K562 (cell line): ENCODE data around the gene GUCY1A1. TPM values are rescaled to one million over a fixed set of nuclear protein-coding genes. Genes with fewer than 3 reads are reported as not detected.

ENCODE experiments used
- ATAC-seq: fragments of 200-7000 bp; cut with Tn5 transposase; 3 replicates; pipeline ENCODE4 v1.9.1; 2020; ENCODE audit warnings: moderate library complexity
- BruUV-seq: library from RNA; stranded (reverse); fragments of 400-500 nt; replicated peaks from 2 replicates; lab custom pipeline; 2021; lab: Mats Ljungman, UMichigan
- CTCF ChIA-PET: fragments of 300-600 bp; formaldehyde crosslinking; extraction: SDS; loops from one replicate; lab custom pipeline; 2021; ENCODE audit warnings: low intra/inter-chr PET ratio; lab: Yijun Ruan, JAX
- POLR2A ChIA-PET: fragments of 300-600, 350-650 bp; sonication (Branson Sonifier 250); formaldehyde crosslinking; extraction: SDS; loops from one replicate; lab custom pipeline; 2021; ENCODE audit warnings: antibody characterized with exemption, inconsistent platforms; lab: Yijun Ruan, JAX
- DNase-seq, 4 experiments: peaks; one replicate each; pipeline versions ENCODE4 v3.0.0 to v3.0.0-alpha.2; 2011 to 2018; ENCODE audit warnings: low spot score in 3 of 4, mixed read lengths in 3 of 4; ENCODE audit errors: extremely low read depth in 1 of 4
- FAIRE-seq: peaks from 2 replicates; lab custom pipeline; 2011; peaks lifted over from hg19 to GRCh38; lab: Jason Lieb, UNC
- H2AFZ ChIP-seq: 2 replicates; pipeline ENCODE4 v1.6.0; 2011; ENCODE audit warnings: low read depth, low read length, control low read depth, inconsistent platforms
- H3K27ac ChIP-seq: fragments of 200-600 bp; 3 replicates; pipeline ENCODE4 v1.8.0; 2011; ENCODE audit warnings: low read depth, mild to moderate bottlenecking, control low read depth, inconsistent platforms, low read length, moderate library complexity, mixed read lengths; ENCODE audit errors: extremely low read depth
- H3K27me3 ChIP-seq, 2 experiments: fragments of 300-600 bp in 1 of 2; 2 replicates in 1 of 2; 3 replicates in 1 of 2; pipeline versions ENCODE4 v1.6.0 to v1.8.0; 2011; ENCODE audit warnings: inconsistent platforms in 2 of 2, low read length in 2 of 2, mild to moderate bottlenecking in 1 of 2, mixed read lengths in 1 of 2, moderate library complexity in 1 of 2; ENCODE audit not compliant: control insufficient read depth in 2 of 2, insufficient read depth in 2 of 2
- H3K36me3 ChIP-seq: fragments of 300-600 bp; 3 replicates; pipeline ENCODE4 v1.8.0; 2011; ENCODE audit warnings: mild to moderate bottlenecking, low read length, inconsistent platforms; ENCODE audit not compliant: control insufficient read depth, insufficient read depth
- H3K4me1 ChIP-seq, 2 experiments: fragments of 200-600 bp in 1 of 2; replicated peaks in 1 of 2; 2 replicates in 1 of 2; 3 replicates in 1 of 2; pipeline versions ENCODE4 v1.5.1 to v1.8.0; 2011; ENCODE audit warnings: inconsistent platforms in 2 of 2, low read length in 2 of 2, mild to moderate bottlenecking in 1 of 2, mixed read lengths in 1 of 2, moderate library complexity in 1 of 2; ENCODE audit not compliant: control insufficient read depth in 2 of 2, insufficient read depth in 2 of 2
- H3K4me2 ChIP-seq: 2 replicates; pipeline ENCODE4 v1.6.1; 2011; ENCODE audit warnings: low read length, control low read depth, inconsistent platforms, mixed read lengths; ENCODE audit not compliant: insufficient read depth
- H3K4me3 ChIP-seq: fragments of 200-600 bp; sonication (generic), shearing (Covaris generic); 2 replicates; pipeline ENCODE4 v1.5.1; 2016; ENCODE audit warnings: control low read depth, inconsistent platforms
- H3K79me2 ChIP-seq: fragments of 200-600 bp; 3 replicates; pipeline ENCODE4 v1.8.0; 2011; ENCODE audit warnings: low read length, inconsistent platforms; ENCODE audit not compliant: control insufficient read depth, insufficient read depth
- H3K9ac ChIP-seq, 2 experiments: 2 replicates each; pipeline versions ENCODE4 v1.6.0 to v1.6.1; 2011; ENCODE audit warnings: low read depth in 2 of 2, low read length in 2 of 2, control low read depth in 1 of 2, inconsistent platforms in 1 of 2, mild to moderate bottlenecking in 1 of 2, mixed read lengths in 1 of 2; ENCODE audit not compliant: insufficient read depth in 1 of 2
- H3K9me1 ChIP-seq: one replicate; pipeline ENCODE4 v1.6.0; 2011; ENCODE audit warnings: inconsistent platforms, mild to moderate bottlenecking, low read length, moderate library complexity; ENCODE audit not compliant: control insufficient read depth, insufficient read depth
- H3K9me3 ChIP-seq: replicated peaks from 2 replicates; pipeline ENCODE4 v1.5.1; 2011; ENCODE audit warnings: low read depth, low read length, inconsistent platforms; ENCODE audit not compliant: control insufficient read depth, insufficient read depth
- H4K20me1 ChIP-seq: replicated peaks from 2 replicates; pipeline ENCODE4 v1.6.1; 2011; ENCODE audit warnings: low read length, inconsistent platforms, mixed read lengths; ENCODE audit not compliant: control insufficient read depth, insufficient read depth
- CBFA2T2 ChIP-seq: fragments of 450-650 bp; conservative IDR thresholded peaks from 2 replicates; pipeline ENCODE4 v1.6.1; 2017; ENCODE audit warnings: mild to moderate bottlenecking
- CTBP1 ChIP-seq: fragments of 450-650 bp; IDR thresholded peaks from 2 replicates; pipeline ENCODE4 v1.6.1; 2016; ENCODE audit warnings: borderline replicate concordance
- ESRRA ChIP-seq: fragments of 450-650 bp; IDR thresholded peaks from 2 replicates; pipeline ENCODE4 v1.6.1; 2014; ENCODE audit warnings: low read depth, mild to moderate bottlenecking, moderate library complexity, borderline replicate concordance
- GABPB1 ChIP-seq: sonication (generic); formaldehyde crosslinking; IDR thresholded peaks from 2 replicates; pipeline ENCODE4 v1.8.0; 2022; ENCODE audit warnings: mild to moderate bottlenecking, missing genetic modification reagents
- L3MBTL2 ChIP-seq: fragments of 450-650 bp; IDR thresholded peaks from 2 replicates; pipeline ENCODE4 v1.6.1; 2016; ENCODE audit warnings: mild to moderate bottlenecking, moderate library complexity
- MCM3 ChIP-seq: fragments of 450-650 bp; IDR thresholded peaks from 2 replicates; pipeline ENCODE4 v1.6.1; 2016
- NFE2L1 ChIP-seq: fragments of 450-650 bp; IDR thresholded peaks from 2 replicates; pipeline ENCODE4 v1.6.1; 2016; ENCODE audit warnings: missing genetic modification characterization, low read depth, mild to moderate bottlenecking, missing compliant biosample characterization, moderate library complexity, borderline replicate concordance
- TEAD2 ChIP-seq: fragments of 450-650 bp; IDR thresholded peaks from 2 replicates; pipeline ENCODE4 v1.6.1; 2016; ENCODE audit warnings: missing genetic modification characterization, control low read depth, missing compliant biosample characterization
- ZNF76 ChIP-seq: fragments of 250-450 bp; sonication (Bioruptor Pico); IDR thresholded peaks from 2 replicates; pipeline ENCODE4 v1.4.0; 2020; ENCODE audit warnings: mild to moderate bottlenecking, moderate library complexity, borderline replicate concordance
- WGBS: fragments of 100-300 bp; shearing (Covaris generic); methylation state at CpG from one replicate; pipeline ENCODE4 v1.1.6; 2016; ENCODE audit warnings: low coverage, mixed read lengths; ENCODE audit not compliant: insufficient coverage; ENCODE audit errors: missing lambda C conversion rate; 5-methylcytosine and 5-hydroxymethylcytosine counted together
- in situ Hi-C: fragments of 300-500 bp; cut with MboI; formaldehyde crosslinking; loops from 4 replicates; pipeline ENCODE4 v1.15.0; 2018; ENCODE audit warnings: inconsistent platforms, mixed read lengths
- intact Hi-C: fragments of 100-400 bp; cut with micrococcal nuclease; formaldehyde crosslinking; loops from 2 replicates; pipeline ENCODE4 v1.14.2; 2022
- polyA plus RNA-seq, 8 experiments: library from polyadenylated mRNA; depleted of rRNA in 4 of 8; stranded (reverse) in 5 of 8; unstranded in 3 of 8; fragments of >200 nt; fragmentation: Nextera tagmentation in 2 of 8; fragmentation: Illumina TruSeq in 1 of 8; extraction: Ambion mirVana in 2 of 8; extraction: Trizol in 1 of 8; gene quantifications; 2 replicates each; pipeline versions ENCODE4 v1.2.1 to v1.2.3, GENCODE V29; 2011 to 2014; ENCODE audit warnings: inconsistent platforms in 1 of 8, missing spikeins in 1 of 8
- total RNA-seq, 7 experiments: library from RNA; depleted of rRNA in 6 of 7; stranded (reverse); fragments of >200 nt in 6 of 7; fragmentation: Illumina TruSeq in 2 of 7; extraction: Trizol in 2 of 7; gene quantifications; 2 replicates each; pipeline versions ENCODE4 v1.2.1 to v1.2.3, GENCODE V29; 2011 to 2021; ENCODE audit warnings: low replicate concordance in 1 of 7
- TF ChIP-seq, protein P1 (sequence below): IDR thresholded peaks from 3 replicates; pipeline ENCODE4 v1.6.1; 2011; ENCODE audit warnings: borderline replicate concordance, mild to moderate bottlenecking, moderate library complexity; ENCODE audit not compliant: insufficient read length; ENCODE audit errors: extremely low read depth
- TF ChIP-seq, protein P2 (sequence below), 3 experiments: fragments of 200-800 bp in 1 of 3; sonication (Bioruptor generic) in 1 of 3; sonication (generic) in 1 of 3; formaldehyde crosslinking in 1 of 3; IDR thresholded peaks; 2 replicates each; pipeline versions ENCODE4 v1.6.1 to v1.8.0; 2016 to 2022; ENCODE audit warnings: mild to moderate bottlenecking in 2 of 3, missing compliant biosample characterization in 2 of 3, missing genetic modification characterization in 2 of 3, missing genetic modification reagents in 1 of 3
- TF ChIP-seq, protein P3 (sequence below): fragments of 450-650 bp; IDR thresholded peaks from 2 replicates; pipeline ENCODE4 v1.6.1; 2018; ENCODE audit warnings: mild to moderate bottlenecking, low read depth; ENCODE audit not compliant: partially characterized antibody

Gene GUCY1A1
- total and polyA plus RNA-seq, 9 of the 15 experiments (the other 6 are each of a cell fraction or from before 2014, with no cell fraction given): not detected

DNA sequence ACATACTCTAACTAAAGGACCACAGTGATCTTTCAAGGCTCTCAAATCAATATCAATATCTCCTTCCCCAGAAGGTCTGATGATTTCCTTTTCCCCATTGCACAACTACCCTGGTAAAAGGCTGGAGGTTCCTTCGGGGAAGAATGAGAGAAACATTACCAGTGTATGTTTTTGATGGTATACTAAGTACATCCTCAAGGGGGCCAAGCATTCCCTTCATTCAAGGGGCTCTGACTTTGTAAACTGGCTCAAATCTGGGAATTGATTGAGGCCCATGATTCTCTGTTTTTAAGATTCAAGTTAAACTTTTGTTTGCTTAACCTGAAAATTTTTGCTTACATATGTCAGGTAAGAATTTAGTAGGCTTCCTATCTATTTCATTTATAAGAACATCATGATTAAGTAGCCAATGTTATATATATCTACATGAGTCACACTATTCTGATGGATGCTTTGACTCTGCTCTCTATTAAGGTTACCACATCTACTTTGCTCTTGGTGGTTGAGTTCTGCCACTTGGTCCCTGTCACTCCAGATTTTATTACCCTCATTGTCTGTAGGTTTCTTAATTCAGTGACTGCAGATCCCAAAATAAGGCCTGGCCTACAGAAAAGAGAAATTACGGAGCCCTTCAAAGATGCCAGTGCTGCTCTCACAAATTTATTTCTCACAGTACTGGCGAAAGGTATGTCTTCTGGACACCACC lies 75.8 kb downstream of the GUCY1A1 start:
- H3K27me3 ChIP-seq: no peaks in the 10 kb centered on the region
- no peaks in the 10 kb centered on the region for H3K4me1 ChIP-seq
- H2AFZ ChIP-seq: no peak overlapping the region

More for the DNA sequence above, 75.8 kb downstream of the GUCY1A1 start:
- no peak for ATAC-seq
- no peak for FAIRE-seq
- no peak overlapping the region for H3K9ac ChIP-seq
- H3K27ac ChIP-seq: no peak overlapping the region
- H3K36me3 ChIP-seq: no peaks in the 10 kb centered on the region
- no peaks in the 10 kb centered on the region for H3K9me3 ChIP-seq
- intact Hi-C loops (no loop called here), in situ Hi-C loops (no loop called here)
- TF ChIP-seq, protein P1, sequence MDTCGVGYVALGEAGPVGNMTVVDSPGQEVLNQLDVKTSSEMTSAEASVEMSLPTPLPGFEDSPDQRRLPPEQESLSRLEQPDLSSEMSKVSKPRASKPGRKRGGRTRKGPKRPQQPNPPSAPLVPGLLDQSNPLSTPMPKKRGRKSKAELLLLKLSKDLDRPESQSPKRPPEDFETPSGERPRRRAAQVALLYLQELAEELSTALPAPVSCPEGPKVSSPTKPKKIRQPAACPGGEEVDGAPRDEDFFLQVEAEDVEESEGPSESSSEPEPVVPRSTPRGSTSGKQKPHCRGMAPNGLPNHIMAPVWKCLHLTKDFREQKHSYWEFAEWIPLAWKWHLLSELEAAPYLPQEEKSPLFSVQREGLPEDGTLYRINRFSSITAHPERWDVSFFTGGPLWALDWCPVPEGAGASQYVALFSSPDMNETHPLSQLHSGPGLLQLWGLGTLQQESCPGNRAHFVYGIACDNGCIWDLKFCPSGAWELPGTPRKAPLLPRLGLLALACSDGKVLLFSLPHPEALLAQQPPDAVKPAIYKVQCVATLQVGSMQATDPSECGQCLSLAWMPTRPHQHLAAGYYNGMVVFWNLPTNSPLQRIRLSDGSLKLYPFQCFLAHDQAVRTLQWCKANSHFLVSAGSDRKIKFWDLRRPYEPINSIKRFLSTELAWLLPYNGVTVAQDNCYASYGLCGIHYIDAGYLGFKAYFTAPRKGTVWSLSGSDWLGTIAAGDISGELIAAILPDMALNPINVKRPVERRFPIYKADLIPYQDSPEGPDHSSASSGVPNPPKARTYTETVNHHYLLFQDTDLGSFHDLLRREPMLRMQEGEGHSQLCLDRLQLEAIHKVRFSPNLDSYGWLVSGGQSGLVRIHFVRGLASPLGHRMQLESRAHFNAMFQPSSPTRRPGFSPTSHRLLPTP: no peak
- TF ChIP-seq ZNF76 (CRISPR knock-in tag) (no peak), CTBP1 (no peak), TEAD2 (tag) (no peak), NFE2L1 (no peak), ESRRA (no peak), GABPB1 (CRISPR knock-in tag) (no peak), MCM3 (no peak), CBFA2T2 (no peak), L3MBTL2 (no peak)
- TF ChIP-seq, protein P2, sequence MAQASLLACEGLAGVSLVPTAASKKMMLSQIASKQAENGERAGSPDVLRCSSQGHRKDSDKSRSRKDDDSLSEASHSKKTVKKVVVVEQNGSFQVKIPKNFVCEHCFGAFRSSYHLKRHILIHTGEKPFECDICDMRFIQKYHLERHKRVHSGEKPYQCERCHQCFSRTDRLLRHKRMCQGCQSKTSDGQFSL (CRISPR knock-in tag; IDR thresholded peaks at IDR 0.05): no peak
- TF ChIP-seq, protein P2 (tag; IDR thresholded peaks at IDR 0.05): no peak
- TF ChIP-seq, protein P3, sequence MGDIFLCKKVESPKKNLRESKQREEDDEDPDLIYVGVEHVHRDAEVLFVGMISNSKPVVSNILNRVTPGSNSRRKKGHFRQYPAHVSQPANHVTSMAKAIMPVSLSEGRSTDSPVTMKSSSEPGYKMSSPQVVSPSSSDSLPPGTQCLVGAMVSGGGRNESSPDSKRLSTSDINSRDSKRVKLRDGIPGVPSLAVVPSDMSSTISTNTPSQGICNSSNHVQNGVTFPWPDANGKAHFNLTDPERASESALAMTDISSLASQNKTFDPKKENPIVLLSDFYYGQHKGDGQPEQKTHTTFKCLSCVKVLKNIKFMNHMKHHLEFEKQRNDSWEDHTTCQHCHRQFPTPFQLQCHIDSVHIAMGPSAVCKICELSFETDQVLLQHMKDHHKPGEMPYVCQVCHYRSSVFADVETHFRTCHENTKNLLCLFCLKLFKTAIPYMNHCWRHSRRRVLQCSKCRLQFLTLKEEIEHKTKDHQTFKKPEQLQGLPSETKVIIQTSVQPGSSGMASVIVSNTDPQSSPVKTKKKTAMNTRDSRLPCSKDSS: no peak
- H3K4me3 ChIP-seq: no peak overlapping the region
- no TSS peak for BruUV-seq
- DNase-seq: no peak
- H3K9me1 ChIP-seq: no peaks in the 10 kb centered on the region
- ChIA-PET CTCF (no interaction called here), POLR2A (no interaction called here)
- H3K79me2 ChIP-seq: no peaks in the 10 kb centered on the region
- WGBS: 8% methylated on average over 3 of the region's 3 CpGs
- H4K20me1 ChIP-seq: no peaks in the 10 kb centered on the region
- no peak overlapping the region for H3K4me2 ChIP-seq
